Lower leg skin (tissue), 4 donors: ENCODE data around the gene FNDC3B. TPM values are rescaled to one million over a fixed set of nuclear protein-coding genes. Genes with fewer than 3 reads are reported as not detected.

Source experiments
- DNase-seq, 2 donors: peaks; one replicate each; pipeline ENCODE4 v3.0.0-alpha.2; 2019; ENCODE audit warnings: low spot score in 2 of 2
- H3K4me3 ChIP-seq: fragments of 200-600 bp; sonication (generic); 2 replicates; pipeline ENCODE4 v1.5.1; 2017; ENCODE audit warnings: mild to moderate bottlenecking, low read depth; ENCODE audit not compliant: poor library complexity, severe bottlenecking
- CTCF ChIP-seq, 3 donors: fragments of 450-650 bp; IDR thresholded peaks; one replicate each; pipeline ENCODE4 v1.5.1; 2016; ENCODE audit warnings: antibody characterized with exemption in 3 of 3, mild to moderate bottlenecking in 3 of 3, moderate library complexity in 2 of 3
- POLR2A ChIP-seq, 2 donors: fragments of 450-650 bp; IDR thresholded peaks; one replicate each; pipeline ENCODE4 v1.6.1; 2016 to 2017; ENCODE audit warnings: antibody characterized with exemption in 2 of 2, mild to moderate bottlenecking in 1 of 2, moderate library complexity in 1 of 2
- WGBS, 2 donors: methylation state at CpG; one replicate each; pipeline ENCODE4 v1.1.5; 2018; 5-methylcytosine and 5-hydroxymethylcytosine counted together
- intact Hi-C: fragments of 100-400 bp; cut with DNase I; formaldehyde crosslinking; loops from one replicate; pipeline ENCODE4 v1.15.0; 2023; ENCODE audit warnings: low total_unique reads
- total RNA-seq, 4 donors: library from RNA; depleted of rRNA; stranded (reverse); fragments of >200 nt; gene quantifications; one replicate each; pipeline ENCODE4 v1.1.0, GENCODE V29; 2016

The FNDC3B gene
- total RNA-seq, 4 donors from 2014 or later = 22.9 to 39.3 (median 23.2) TPM

DNA sequence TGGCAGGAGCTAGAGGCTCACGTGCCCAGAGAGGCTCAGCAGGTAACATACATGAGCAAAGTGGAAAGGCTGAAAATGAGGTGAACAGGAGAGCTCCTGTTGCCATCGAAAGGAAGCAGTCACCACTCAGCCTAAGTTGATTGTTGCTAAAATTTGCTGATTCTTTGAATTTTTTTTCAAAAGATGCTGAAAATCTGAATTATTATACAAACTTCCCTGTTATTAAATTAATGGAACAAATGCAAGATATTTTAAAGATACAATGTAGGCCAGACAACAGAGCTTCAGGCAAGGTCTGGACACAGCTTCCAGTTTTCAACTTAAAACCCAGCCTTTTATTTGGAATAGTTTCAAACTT is 257.6 kb downstream of the FNDC3B start:
- WGBS, 2 donors = 95 to 96% methylated on average over 2 of the region's 2 CpGs
- intact Hi-C loops = no loop called here
- no peak overlapping the region for H3K4me3 ChIP-seq
- no peak for DNase-seq
- TF ChIP-seq POLR2A (IDR thresholded peaks at IDR 0.05) = no peak
- TF ChIP-seq CTCF (IDR thresholded peaks at IDR 0.05) = no peak

- intact Hi-C loops = no loop called here
- 75 to 80% methylated on average over 3 of the region's 3 CpGs for WGBS, 2 donors
- no peak for DNase-seq
- H3K4me3 ChIP-seq = no peak overlapping the region
- TF ChIP-seq CTCF (IDR thresholded peaks at IDR 0.05) (no peak), POLR2A (IDR thresholded peaks at IDR 0.05) (no peak)
These were observed 258.9 kb downstream of the FNDC3B start for GRCh38 chr3:172298247-172298646.

DNA sequence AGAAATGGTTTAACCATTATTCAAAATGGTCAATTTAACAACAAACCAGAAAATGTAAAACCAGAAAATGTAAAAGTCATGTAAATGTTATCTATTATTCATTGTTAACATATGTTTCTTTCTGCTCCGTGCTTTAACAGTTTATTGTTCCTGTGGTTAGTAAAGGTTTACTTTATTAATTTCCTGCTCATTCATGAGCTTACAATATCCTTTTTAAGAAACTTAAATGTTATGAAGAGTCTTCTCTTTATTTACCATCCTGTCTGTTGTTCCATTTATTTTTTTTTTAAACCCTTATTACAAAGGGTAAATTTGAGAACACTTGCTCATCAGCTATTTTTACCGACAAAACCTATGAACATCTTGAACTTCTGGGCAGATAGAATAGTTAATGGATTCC is 260.8 kb downstream of the FNDC3B start:
- TF ChIP-seq CTCF (IDR thresholded peaks at IDR 0.05) = no peak
- no peak for TF ChIP-seq POLR2A (IDR thresholded peaks at IDR 0.05)
- intact Hi-C loops = no loop called here
- WGBS, 2 donors = 40 to 66% methylated on average over 2 of the region's 2 CpGs
- H3K4me3 ChIP-seq = no peak overlapping the region
- no peak for DNase-seq

GRCh38 chr3:172300862-172301261 is 261.5 kb downstream of the FNDC3B start:
- intact Hi-C loops = no loop called here
- 76 to 88% methylated on average over 5 of the region's 5 CpGs for WGBS, 2 donors

DNA sequence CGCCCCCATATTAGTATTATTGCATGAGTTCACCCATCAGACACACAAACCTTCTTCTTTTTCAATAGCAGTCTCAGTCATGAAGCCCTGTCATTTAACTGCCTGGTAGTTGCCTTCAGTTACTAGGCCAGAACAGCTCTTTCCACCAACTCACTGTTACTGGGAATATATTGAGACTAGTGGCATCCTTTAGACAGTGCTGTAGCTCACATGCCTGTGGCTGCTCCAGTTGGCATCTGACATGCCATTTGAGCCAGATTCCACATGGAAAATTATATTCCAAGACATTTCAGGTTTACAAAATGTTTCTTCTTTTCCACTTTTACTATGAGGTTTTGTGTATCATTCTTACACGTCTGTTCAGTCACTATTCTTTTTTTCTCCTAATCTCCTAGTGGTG is 262.8 kb downstream of the FNDC3B start:
- H3K4me3 ChIP-seq = no peak overlapping the region
- no peak for DNase-seq
- TF ChIP-seq CTCF (IDR thresholded peaks at IDR 0.05) = no peak
- no peak for TF ChIP-seq POLR2A (IDR thresholded peaks at IDR 0.05)
- intact Hi-C loops = no loop called here
- 80 to 89% methylated on average over 2 of the region's 2 CpGs for WGBS, 2 donors

More at GRCh38 chr3:172300862-172301261, 261.5 kb downstream of the FNDC3B start:
- no peak for DNase-seq
- no peak for TF ChIP-seq POLR2A (IDR thresholded peaks at IDR 0.05)
- no peak for TF ChIP-seq CTCF (IDR thresholded peaks at IDR 0.05)
- no peak overlapping the region for H3K4me3 ChIP-seq

GRCh38 chr3:172303181-172303580 is 263.8 kb downstream of the FNDC3B start:
- TF ChIP-seq CTCF (IDR thresholded peaks at IDR 0.05) (no peak), POLR2A (IDR thresholded peaks at IDR 0.05) (no peak)
- intact Hi-C loops = no loop called here
- no peak for DNase-seq
- no peak overlapping the region for H3K4me3 ChIP-seq
- WGBS, 2 donors = 69 to 71% methylated on average over 4 of the region's 4 CpGs
